NCI-H82 treated with DMSO at 0.1 percent for 48 hours (cell line): ENCODE results near the gene UBE2M.
"Not testable (repeated sequence)": the region's sequence is repeated elsewhere in the genome, so short reads cannot be mapped to it uniquely, and the experiment has no call there.

Source experiments
- DNase-seq: peaks from one replicate; lab custom pipeline; 2025; ENCODE audit not compliant: unreplicated experiment; lab: John Stamatoyannopoulos, UW

Gene UBE2M

DNA sequence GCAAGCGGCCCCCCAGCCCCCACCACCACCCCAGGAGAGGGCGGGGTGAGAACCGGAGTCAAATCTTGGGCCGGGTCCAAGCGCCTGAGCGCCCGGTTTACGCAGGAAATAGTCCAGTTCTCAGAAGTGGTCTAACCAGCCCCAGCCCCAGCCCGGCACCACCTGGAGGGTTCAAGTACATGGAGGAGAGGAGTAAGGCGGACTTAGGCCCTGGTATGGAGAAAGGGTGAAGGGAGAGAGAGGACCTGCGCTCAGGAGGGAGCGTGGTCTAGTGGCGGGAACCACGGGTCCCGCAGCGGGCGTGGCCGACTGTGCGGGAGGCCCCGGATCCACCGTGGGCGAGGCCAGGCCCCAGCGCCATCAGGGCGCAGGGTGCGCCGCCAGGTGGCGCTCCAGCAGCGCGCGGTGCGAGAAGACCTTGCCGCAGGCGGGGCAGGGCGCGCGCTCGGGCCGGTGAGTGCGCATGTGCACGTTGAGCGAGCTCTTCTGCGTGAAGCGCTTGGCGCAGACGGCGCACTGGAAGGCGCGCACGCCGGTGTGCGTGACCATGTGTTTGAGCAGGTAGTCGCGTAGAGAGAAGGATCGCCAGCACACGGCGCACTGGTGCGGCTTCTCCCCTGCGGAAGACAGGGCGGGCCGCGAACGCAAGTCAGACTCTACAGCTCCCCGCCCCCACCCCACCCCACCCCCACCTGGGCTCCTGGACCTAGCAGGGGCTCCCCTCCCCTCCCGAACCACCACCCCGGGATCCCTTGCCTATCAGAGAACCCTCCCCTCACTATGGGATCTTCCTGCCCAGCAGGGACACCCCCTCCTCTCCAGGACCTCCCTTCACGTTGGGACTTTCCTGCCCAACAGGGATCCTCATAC, 44.5 kb downstream of the UBE2M start:
- DNase-seq: no peak

DNA sequence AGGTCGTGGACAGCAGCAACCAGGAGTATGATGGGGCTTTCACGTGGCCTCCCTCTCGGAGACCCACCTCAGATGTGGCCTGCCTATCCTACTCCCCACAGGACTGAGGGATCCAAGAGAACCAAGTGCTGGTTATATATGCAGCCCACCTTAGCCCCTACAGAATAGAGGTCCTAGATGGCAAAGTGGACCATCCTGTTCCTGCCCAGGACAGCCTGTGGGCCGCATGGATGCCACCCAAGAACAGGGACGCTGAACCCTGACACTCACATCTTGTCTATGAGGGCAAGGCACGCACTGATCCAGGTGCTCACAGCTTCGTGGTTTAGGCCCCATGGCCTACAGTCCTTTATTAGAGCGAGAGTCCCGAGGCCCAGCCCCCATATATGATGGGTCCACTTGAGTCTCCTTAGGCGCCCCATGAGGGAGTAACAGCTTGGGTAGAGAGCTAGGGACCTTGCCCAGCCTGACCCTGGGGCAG, 45.2 kb downstream of the UBE2M start:
- no peak for DNase-seq

DNA sequence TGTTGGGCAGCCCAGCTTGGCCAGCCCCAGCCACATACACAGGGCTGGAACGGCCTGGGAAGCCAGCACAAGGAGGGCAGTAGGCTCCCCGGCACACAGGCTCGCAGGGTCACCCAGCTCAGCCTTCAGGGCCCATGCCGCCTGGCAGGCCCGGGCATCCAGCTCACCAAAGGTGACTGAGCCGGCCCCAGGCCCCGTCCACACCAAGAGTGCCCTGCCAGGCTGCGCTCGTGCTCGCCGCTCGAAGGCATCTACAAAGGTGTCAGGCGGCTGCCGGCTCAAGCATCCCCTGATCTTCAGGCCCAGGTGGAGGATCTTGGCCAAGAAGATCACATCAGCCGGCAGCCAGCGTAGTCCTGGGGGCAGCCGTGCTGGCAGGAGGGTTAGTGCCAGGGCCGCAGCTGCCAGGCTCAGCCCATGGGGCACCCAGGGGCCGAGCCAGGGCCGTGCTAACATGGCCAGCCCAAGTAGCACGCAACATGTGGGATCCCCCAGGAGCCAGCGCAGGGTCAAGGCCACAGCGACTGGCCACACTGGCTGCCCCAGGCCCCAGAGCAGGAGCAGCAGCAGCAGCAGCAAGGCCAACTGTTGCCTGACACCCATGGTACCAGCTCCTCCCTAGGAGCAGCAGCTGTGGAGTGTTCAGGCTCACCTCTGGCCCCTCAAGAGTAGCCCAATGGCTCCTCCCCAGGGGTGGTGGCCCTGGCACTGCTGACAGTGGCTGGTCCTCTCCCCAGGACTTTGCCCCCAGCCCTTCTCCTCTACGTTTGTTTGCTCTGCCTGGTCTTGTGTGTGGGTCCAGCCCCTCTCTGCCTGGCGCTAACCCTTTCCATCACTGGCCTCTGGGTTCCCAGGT, 46.8 kb downstream of the UBE2M start, which contains the start of gene SLC27A5:
Gene SLC27A5 (minus strand): TSS at position 640 of the 856 bp plus-strand sequence. CDS start 37 bp downstream, at position 603.
- no peak for DNase-seq

DNA sequence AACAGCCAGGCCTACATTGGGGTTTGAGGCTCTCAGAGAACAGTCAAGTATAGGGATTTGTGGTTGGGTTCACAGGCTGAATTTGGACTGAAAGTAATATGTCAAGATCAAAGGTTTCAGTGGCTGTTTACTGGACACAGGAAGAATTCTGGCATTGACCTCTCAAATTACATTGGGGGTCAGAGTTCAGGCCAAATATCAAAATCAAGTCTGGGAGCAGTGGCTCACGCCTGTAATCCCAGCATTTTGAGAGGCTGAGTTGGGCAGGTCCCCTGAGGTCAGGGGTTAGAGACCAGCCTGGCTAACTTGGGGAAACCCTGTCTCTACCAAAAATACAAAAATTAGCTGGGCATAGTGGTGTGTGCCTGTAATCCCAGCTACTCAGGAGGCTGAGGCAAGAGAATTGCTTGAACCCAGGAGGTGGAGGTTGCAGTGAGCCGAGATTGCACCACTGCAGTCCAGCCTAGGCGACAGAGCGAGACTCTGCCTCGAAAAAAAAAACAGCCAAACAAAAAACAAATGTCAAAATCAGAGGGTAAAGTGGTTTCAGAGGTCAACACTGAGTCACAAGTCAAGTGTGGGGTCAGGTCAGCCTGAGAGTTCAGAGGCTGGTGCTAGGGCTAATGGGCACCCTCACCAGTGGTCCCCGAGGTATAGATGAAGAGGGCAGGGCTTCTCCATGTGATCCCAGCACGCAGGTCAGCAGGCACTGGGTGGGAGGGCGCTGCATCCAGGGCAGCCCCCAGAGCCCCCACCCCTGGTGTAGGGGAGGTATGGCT, 48.1 kb downstream of the UBE2M start:
- no peak for DNase-seq

DNA sequence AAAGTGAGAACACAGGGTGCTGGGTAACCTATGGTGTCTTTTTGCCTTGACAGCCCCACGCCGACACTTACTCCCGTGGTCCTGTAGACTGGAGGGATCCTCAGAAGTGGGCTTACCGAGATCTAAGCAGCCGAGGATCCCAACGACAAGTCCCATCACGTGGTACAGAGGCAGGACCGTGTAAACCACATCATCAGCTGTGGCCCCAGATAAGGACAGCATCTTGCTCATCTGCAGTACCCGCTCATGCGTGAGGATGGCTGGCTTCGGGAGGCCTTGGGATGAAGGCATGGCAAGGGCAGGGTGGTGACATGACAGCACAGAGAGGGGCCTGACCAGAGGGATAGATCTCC, 48.7 kb downstream of the UBE2M start:
- DNase-seq: no peak

DNA sequence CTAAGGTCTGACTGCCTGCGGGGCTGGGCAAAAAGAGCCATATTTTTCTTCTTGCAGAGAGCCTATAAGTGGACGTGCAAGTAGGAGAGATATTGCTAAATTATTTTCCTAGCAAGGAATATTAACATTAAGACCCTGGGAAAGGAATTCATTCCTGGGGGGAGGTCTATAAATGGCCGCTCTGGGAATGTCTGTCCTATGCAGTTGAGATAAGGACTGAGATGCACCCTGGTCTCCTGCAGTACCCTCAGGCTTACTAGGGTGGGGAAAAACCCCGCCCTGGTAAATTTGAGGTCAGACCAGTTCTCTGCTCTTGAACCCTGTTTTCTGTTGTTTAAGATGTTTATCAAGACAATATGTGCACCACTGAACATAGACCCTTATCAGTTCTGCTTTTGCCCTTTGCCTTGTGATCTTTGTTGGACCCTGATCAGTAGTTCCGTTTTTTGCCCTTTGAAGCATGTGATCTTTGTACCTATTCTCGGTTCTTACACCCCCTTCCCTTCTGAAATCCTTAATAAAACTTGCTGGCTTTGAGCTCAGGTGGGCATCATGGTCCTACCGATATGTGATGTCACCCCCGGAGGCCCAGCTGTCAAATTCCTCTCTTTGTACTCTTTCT, 50.7 kb downstream of the UBE2M start:
- not testable (repeated sequence) for DNase-seq
